Measurements from ENCODE around the gene MACC1. TPM values are rescaled to one million over a fixed set of nuclear protein-coding genes. Genes with fewer than 3 reads are reported as not detected.
A peak's percentile ranks its signal among the peaks of the same experiment; 100 is the strongest.

Gene MACC1
- total RNA-seq, 1 donor from 2014 or later, result under 0.01 TPM

GRCh38 chr7:20232848-20233247 is 15.7 kb upstream of the MACC1 start:
- no peak for DNase-seq (ENCODE audit: low read depth in 2 of 2)

- peak; percentile 2 to 95 for DNase-seq (ENCODE audit: low read depth in 2 of 2)
These were observed 12.7 kb upstream of the MACC1 start for GRCh38 chr7:20229646-20230500.

- no peak for DNase-seq (ENCODE audit: low read depth in 2 of 2)
These were observed 11.9 kb upstream of the MACC1 start for GRCh38 chr7:20229081-20229480.

- no peak for DNase-seq (ENCODE audit: low read depth in 2 of 2)
These were observed 11.5 kb upstream of the MACC1 start for GRCh38 chr7:20228654-20229053.

DNA sequence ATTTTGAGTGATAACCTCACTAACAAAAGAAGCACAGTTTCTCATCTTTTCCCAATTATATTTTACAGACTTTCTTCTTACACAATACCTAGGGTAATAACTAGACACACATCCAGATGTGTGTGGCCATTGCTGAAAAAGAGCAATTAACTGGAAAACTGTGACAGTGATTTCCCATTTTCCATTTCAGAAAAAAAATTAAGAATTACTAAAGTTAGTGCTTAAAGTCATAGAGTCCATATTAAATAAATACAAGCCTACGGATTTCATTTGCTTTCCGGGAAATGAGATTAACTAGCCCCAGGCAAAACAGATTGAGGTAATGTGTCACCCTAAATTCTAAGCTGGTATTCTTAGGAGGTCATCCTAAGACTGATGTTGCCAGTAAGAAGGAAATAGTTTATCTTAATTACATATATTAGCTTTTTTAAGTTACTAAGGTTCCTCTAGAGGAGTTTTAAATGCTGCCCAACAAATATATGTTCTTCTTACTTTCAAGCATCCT is 10.2 kb upstream of the MACC1 start:
- no peak for DNase-seq (ENCODE audit: low read depth in 2 of 2)

- no peak for DNase-seq (ENCODE audit: low read depth in 2 of 2)
These were observed 9.7 kb upstream of the MACC1 start for GRCh38 chr7:20226860-20227259.

DNA sequence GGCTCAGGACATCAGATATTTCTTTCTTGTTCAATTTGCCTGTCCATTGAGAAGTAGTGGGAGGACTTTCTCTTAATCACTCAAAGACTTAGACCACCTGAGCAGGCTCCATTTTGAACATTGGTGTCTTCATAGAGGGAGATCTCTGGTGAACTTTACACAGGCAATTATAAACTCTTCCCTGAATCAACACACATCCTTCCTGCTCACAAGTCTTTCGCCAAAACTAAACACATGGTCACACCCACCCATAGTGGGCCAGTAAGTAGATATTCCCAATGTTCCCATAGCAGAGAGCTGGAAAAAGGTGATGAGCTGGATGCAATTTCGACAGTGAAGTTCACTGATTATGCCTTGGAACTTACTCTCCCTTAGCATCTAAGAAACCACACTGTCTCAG is 8.2 kb upstream of the MACC1 start:
- DNase-seq (ENCODE audit: low read depth in 2 of 2), result no peak

DNA sequence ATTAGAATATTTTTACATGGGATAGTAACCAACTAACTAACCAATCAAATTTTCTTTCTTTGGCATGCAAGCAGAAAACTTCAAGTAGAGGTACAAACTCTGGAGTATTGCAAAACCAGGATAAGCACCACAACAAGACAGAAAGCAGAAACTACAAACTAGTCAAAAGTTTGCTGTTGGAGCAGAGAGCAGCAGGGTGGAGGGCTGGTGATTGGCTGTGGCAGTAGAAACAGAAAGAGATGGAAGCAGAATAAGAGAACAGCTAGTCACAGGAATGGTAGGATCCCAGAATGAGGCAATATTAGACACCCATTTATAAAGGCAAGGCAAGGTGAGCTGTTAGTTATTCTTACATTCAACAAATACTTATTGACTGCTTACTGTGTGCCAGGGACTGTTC is 6.8 kb upstream of the MACC1 start:
- no peak for DNase-seq (ENCODE audit: low read depth in 2 of 2)

- DNase-seq (ENCODE audit: low read depth in 2 of 2), result no peak
These were observed 6.2 kb upstream of the MACC1 start for GRCh38 chr7:20223356-20223755.

GRCh38 chr7:20222219-20222828 is 5.1 kb upstream of the MACC1 start:
- no peak for DNase-seq (ENCODE audit: low read depth in 2 of 2)

- DNase-seq (ENCODE audit: low read depth in 2 of 2), result peak in 1 of 2 donors; percentile 56
These were observed 3.9 kb upstream of the MACC1 start for GRCh38 chr7:20220921-20221547.

GRCh38 chr7:20220293-20220761 is 3.1 kb upstream of the MACC1 start:
- no peak for DNase-seq (ENCODE audit: low read depth in 2 of 2)

GRCh38 chr7:20219446-20220292 is 2.5 kb upstream of the MACC1 start:
- DNase-seq (ENCODE audit: low read depth in 2 of 2), result peak; percentile 2 to 89

GRCh38 chr7:20219062-20219445 is 1.9 kb upstream of the MACC1 start:
- no peak for DNase-seq (ENCODE audit: low read depth in 2 of 2)

- no peak for DNase-seq (ENCODE audit: low read depth in 2 of 2)
These were observed 1.1 kb upstream of the MACC1 start for GRCh38 chr7:20218279-20218678.

- DNase-seq (ENCODE audit: low read depth in 2 of 2), result no peak
These were observed 663 bp downstream of the MACC1 start for GRCh38 chr7:20216406-20217036.

GRCh38 chr7:20214921-20215669 is 2.1 kb downstream of the MACC1 start:
- DNase-seq (ENCODE audit: low read depth in 2 of 2), result no peak

DNA sequence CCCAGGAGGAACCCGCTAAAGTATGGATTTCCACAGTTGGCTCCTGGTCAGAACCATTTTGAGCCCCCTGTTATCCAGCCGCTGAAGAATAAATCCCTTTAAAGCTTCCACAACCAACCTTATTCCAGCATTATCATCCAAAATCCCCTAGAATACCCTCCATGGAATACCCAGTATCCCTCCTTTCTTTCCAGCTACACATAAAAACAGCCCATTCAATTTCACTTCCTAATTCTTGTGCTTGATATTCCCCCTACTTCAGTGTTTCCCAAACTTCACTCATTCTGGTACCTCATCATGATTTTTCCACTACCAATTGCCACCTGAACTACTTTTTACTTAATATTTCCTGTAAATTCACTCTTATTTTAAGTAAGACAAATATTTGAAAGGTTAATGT is 3.1 kb downstream of the MACC1 start:
- DNase-seq (ENCODE audit: low read depth in 2 of 2), result no peak

GRCh38 chr7:20213378-20213777 is 3.8 kb downstream of the MACC1 start:
- no peak for DNase-seq (ENCODE audit: low read depth in 2 of 2)

- no peak for DNase-seq (ENCODE audit: low read depth in 2 of 2)
These were observed 5.8 kb downstream of the MACC1 start for GRCh38 chr7:20211376-20211775.
